Peyer's patch (tissue), 4 donors: ENCODE measurements around the gene CLTA.

ENCODE experiments used
- CTCF ChIP-seq, 6 experiments: fragments of 450-650 bp in 4 of 6; fragments of 200-600 bp in 2 of 6; sonication (generic) in 1 of 6; IDR thresholded peaks; one replicate each; pipeline ENCODE4 v1.5.1; 2017 to 2019; ENCODE audit warnings: antibody characterized with exemption in 6 of 6, mild to moderate bottlenecking in 3 of 6, moderate library complexity in 1 of 6
- POLR2A ChIP-seq, 2 donors: fragments of 450-650 bp; IDR thresholded peaks; one replicate each; pipeline ENCODE4 v1.5.1; 2017; ENCODE audit warnings: antibody characterized with exemption in 2 of 2, mild to moderate bottlenecking in 2 of 2, moderate library complexity in 2 of 2

- TF ChIP-seq CTCF (IDR thresholded peaks at IDR 0.05) = no peak
- no peak for TF ChIP-seq POLR2A (IDR thresholded peaks at IDR 0.05)
Observed at GRCh38 chr9:36222449-36222848, 31.7 kb downstream of the CLTA start.
